SU-DHL-6 (cell line): ENCODE results near the gene RNF217.

Experiments used
- H2AFZ ChIP-seq: fragments of 200-600 bp; sonication (generic); 2 replicates; pipeline ENCODE4 v1.6.1; 2014; ENCODE audit warnings: low read depth, mild to moderate bottlenecking, moderate library complexity, mixed read lengths, antibody characterized with exemption, low read length; ENCODE audit not compliant: severe bottlenecking
- H3F3A ChIP-seq: fragments of 200-600 bp; shearing (Covaris generic); 2 replicates; pipeline ENCODE4 v1.6.0; 2016; ENCODE audit warnings: antibody characterized with exemption, mild to moderate bottlenecking; ENCODE audit not compliant: insufficient read depth
- H3K27ac ChIP-seq: fragments of 200-600 bp; sonication (generic); 2 replicates; pipeline ENCODE4 v1.5.1; 2016; ENCODE audit warnings: low read depth, mild to moderate bottlenecking, low read length, moderate library complexity, mixed read lengths
- H3K27me3 ChIP-seq: fragments of 200-600 bp; sonication (generic), shearing (Covaris generic); 2 replicates; pipeline ENCODE4 v1.6.0; 2014; ENCODE audit warnings: mild to moderate bottlenecking, low read length
- H3K36me3 ChIP-seq: fragments of 200-600 bp; sonication (generic); 2 replicates; pipeline ENCODE4 v1.6.1; 2014; ENCODE audit warnings: mild to moderate bottlenecking, low read length, mixed read lengths
- H3K4me2 ChIP-seq: fragments of 300-600, 200-600 bp; shearing (Covaris generic), sonication (generic); 2 replicates; pipeline ENCODE4 v1.6.0; 2014; ENCODE audit warnings: low read length, low read depth, mild to moderate bottlenecking; ENCODE audit not compliant: poor library complexity, severe bottlenecking
- H3K4me3 ChIP-seq: fragments of 200-600 bp; sonication (generic); 2 replicates; pipeline ENCODE4 v1.5.1; 2014; ENCODE audit warnings: antibody characterized with exemption, low read length, mild to moderate bottlenecking, mixed read lengths; ENCODE audit not compliant: insufficient read depth, poor library complexity, severe bottlenecking
- H3K79me2 ChIP-seq: fragments of 200-600 bp; sonication (generic); 2 replicates; pipeline ENCODE4 v1.6.1; 2014; ENCODE audit warnings: mild to moderate bottlenecking, low read length, moderate library complexity; ENCODE audit not compliant: insufficient read depth
- H3K9ac ChIP-seq: fragments of 200-600 bp; sonication (generic); 2 replicates; pipeline ENCODE4 v1.7.0; 2014; ENCODE audit warnings: mild to moderate bottlenecking, low read length
- H3K9me2 ChIP-seq: fragments of 200-600 bp; sonication (generic); replicated peaks from 2 replicates; pipeline ENCODE4 v1.6.1; 2014; ENCODE audit warnings: low read length; ENCODE audit not compliant: insufficient read depth
- H3K9me3 ChIP-seq: fragments of 200-600 bp; sonication (generic); 2 replicates; pipeline ENCODE4 v1.6.1; 2014; ENCODE audit warnings: low read length, mixed read lengths; ENCODE audit not compliant: insufficient read depth
- H4K20me1 ChIP-seq: fragments of 200-600 bp; sonication (generic); 2 replicates; pipeline ENCODE4 v1.6.1; 2014; ENCODE audit warnings: low read depth, mild to moderate bottlenecking, antibody characterized with exemption, low read length, moderate library complexity, mixed read lengths
- CTCF ChIP-seq: fragments of 200-600 bp; sonication (generic); IDR thresholded peaks from one replicate; pipeline ENCODE4 v1.5.1; 2017; ENCODE audit warnings: antibody characterized with exemption, mild to moderate bottlenecking, low read length, moderate library complexity; ENCODE audit not compliant: insufficient read depth, poor library complexity, severe bottlenecking
- EZH2phosphoT487 ChIP-seq: fragments of 200-600 bp; sonication (generic), shearing (Covaris generic); conservative IDR thresholded peaks from 2 replicates; pipeline ENCODE4 v1.6.1; 2018; ENCODE audit warnings: mild to moderate bottlenecking, antibody characterized with exemption, low read length, moderate library complexity, mixed read lengths

The RNF217 gene

GRCh38 chr6:124995131-124995530 is 32.9 kb downstream of the RNF217 start:
- Histone ChIP-seq H2AFZ (no peak overlapping the region), H3K27ac (no peak overlapping the region), H3K4me2 (no peak overlapping the region), H4K20me1 (no peaks in the 10 kb centered on the region), H3K4me3 (no peak overlapping the region), H3K27me3 (no peaks in the 10 kb centered on the region), H3K36me3 (no peaks in the 10 kb centered on the region), H3K9me3 (no peaks in the 10 kb centered on the region), H3K79me2 (no peaks in the 10 kb centered on the region), H3F3A (no peaks in the 10 kb centered on the region), H3K9ac (no peak overlapping the region), H3K9me2 (no peaks in the 10 kb centered on the region)
- no peak for TF ChIP-seq CTCF
- no peak for TF ChIP-seq EZH2phosphoT487

GRCh38 chr6:124995645-124996325 is 33.5 kb downstream of the RNF217 start:
- H3K9me2 ChIP-seq = no peaks in the 10 kb centered on the region
- no peak overlapping the region for H3K9ac ChIP-seq
- H3K4me2 ChIP-seq = no peak overlapping the region
- no peak for TF ChIP-seq EZH2phosphoT487
- no peak for TF ChIP-seq CTCF
- no peaks in the 10 kb centered on the region for H3K9me3 ChIP-seq
- no peaks in the 10 kb centered on the region for H3K27me3 ChIP-seq
- H3K79me2 ChIP-seq = no peaks in the 10 kb centered on the region
- H3K4me3 ChIP-seq = no peak overlapping the region
- H3K27ac ChIP-seq = no peak overlapping the region
- H2AFZ ChIP-seq = no peak overlapping the region
- H4K20me1 ChIP-seq = no peaks in the 10 kb centered on the region
- H3K36me3 ChIP-seq = no peaks in the 10 kb centered on the region
- no peaks in the 10 kb centered on the region for H3F3A ChIP-seq

DNA sequence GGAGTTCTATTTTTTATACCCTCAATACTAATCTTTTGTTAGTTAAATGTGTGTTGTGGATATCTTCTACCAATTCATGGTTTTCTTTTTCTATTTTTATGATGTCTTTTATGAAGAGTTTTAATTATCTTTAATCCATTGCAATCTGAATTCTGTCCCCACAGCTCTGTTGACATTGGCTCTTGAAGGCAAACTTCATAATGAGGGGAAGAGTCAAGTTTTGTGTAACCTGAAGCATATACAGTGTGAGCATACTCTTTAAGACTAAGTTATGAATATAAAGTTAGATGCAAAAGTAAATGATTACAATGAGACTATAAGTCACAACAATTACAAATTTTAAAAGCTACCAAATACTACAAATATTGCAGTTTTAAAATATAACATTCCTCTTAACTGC is 34.2 kb downstream of the RNF217 start:
- Histone ChIP-seq H3K27me3 (no peaks in the 10 kb centered on the region), H4K20me1 (no peaks in the 10 kb centered on the region), H3K36me3 (no peaks in the 10 kb centered on the region), H3F3A (no peaks in the 10 kb centered on the region), H3K9ac (no peak overlapping the region), H3K27ac (no peak overlapping the region), H3K79me2 (no peaks in the 10 kb centered on the region), H3K9me2 (no peaks in the 10 kb centered on the region; the same call in 1 of the 2 replicates), H3K4me2 (no peak overlapping the region), H3K4me3 (no peak overlapping the region), H3K9me3 (no peaks in the 10 kb centered on the region), H2AFZ (no peak overlapping the region)
- no peak for TF ChIP-seq EZH2phosphoT487
- TF ChIP-seq CTCF = no peak
